Kidney (tissue), 14 donors: ENCODE data around the gene ZWILCH. TPM values are rescaled to one million over a fixed set of nuclear protein-coding genes. Genes with fewer than 3 reads are reported as not detected.
"Not testable (repeated sequence)": the region's sequence is repeated elsewhere in the genome, so short reads cannot be mapped to it uniquely, and the experiment has no call there.

Experiments
- DNase-seq, 5 donors: peaks; one replicate each; pipeline ENCODE4 v3.0.0-alpha.2; 2013 to 2020
- FAIRE-seq: peaks from 2 replicates; lab custom pipeline; 2012; peaks lifted over from hg19 to GRCh38; lab: Jason Lieb, UNC
- H3K27ac ChIP-seq, 2 donors: one replicate each; pipeline ENCODE4 v1.7.0; 2013; ENCODE audit warnings: low read depth in 2 of 2, low read length in 2 of 2, inconsistent platforms in 1 of 2
- H3K27me3 ChIP-seq: one replicate; pipeline ENCODE4 v1.7.1; 2013; ENCODE audit warnings: low read length, inconsistent platforms; ENCODE audit not compliant: control insufficient read depth, insufficient read depth
- H3K36me3 ChIP-seq, 3 donors: one replicate each; pipeline versions ENCODE4 v1.7.0 to v1.7.1; 2013; ENCODE audit warnings: low read length in 3 of 3, control low read depth in 1 of 3, inconsistent platforms in 1 of 3; ENCODE audit not compliant: insufficient read depth in 3 of 3, control insufficient read depth in 2 of 3
- H3K4me1 ChIP-seq, 3 donors: one replicate each; pipeline versions ENCODE4 v1.7.0 to v1.7.1; 2013; ENCODE audit warnings: low read length in 3 of 3, inconsistent platforms in 1 of 3, low read depth in 1 of 3; ENCODE audit not compliant: control insufficient read depth in 2 of 3, insufficient read depth in 2 of 3
- H3K4me3 ChIP-seq, 3 donors: one replicate each; pipeline versions ENCODE4 v1.7.0 to v1.8.1; 2013; ENCODE audit warnings: low read length in 3 of 3, control low read depth in 1 of 3, inconsistent platforms in 1 of 3
- H3K9ac ChIP-seq, 3 donors: one replicate each; pipeline versions ENCODE4 v1.7.0 to v1.7.1; 2013; ENCODE audit warnings: low read length in 3 of 3, control low read depth in 1 of 3, inconsistent platforms in 1 of 3
- H3K9me3 ChIP-seq, 3 donors: one replicate each; pipeline versions ENCODE4 v1.7.0 to v1.7.1; 2013; ENCODE audit warnings: low read length in 3 of 3, control low read depth in 1 of 3, inconsistent platforms in 1 of 3; ENCODE audit not compliant: control insufficient read depth in 2 of 3, insufficient read depth in 1 of 3
- CTCF ChIP-seq: IDR thresholded peaks from 3 replicates; pipeline ENCODE4 v1.5.1; 2012; ENCODE audit warnings: mild to moderate bottlenecking, moderate library complexity, borderline replicate concordance; ENCODE audit not compliant: insufficient read depth; ENCODE audit errors: extremely low read depth
- intact Hi-C: fragments of 100-400 bp; cut with DNase I; formaldehyde crosslinking; loops from one replicate; pipeline ENCODE4 v1.11.1; 2022
- polyA plus RNA-seq: library from polyadenylated mRNA; stranded (reverse); fragments of 350-450 nt; fragmentation: Illumina TruSeq; extraction: RNeasy Lipid Tissue Mini Kit (QIAGEN cat#74804); gene quantifications from one replicate; pipeline ENCODE4 v1.2.3, GENCODE V29; 2014; ENCODE audit warnings: low read depth, low replicate concordance; ENCODE audit not compliant: insufficient read depth
- total RNA-seq: library from RNA; stranded (reverse); fragmentation: NEBNext Ultra II Directional; extraction: Animal tissue kit (Norgen Biotek cat#: 25700); gene quantifications from one replicate; pipeline ENCODE4 v1.2.1, GENCODE V29; 2021
- donor health status: control.
- donor health status: control.
- donor health status: control.
- donor health status: control.
- donor health status: control.
- donor health status: DM: yes; HTN: yes; CAD: no.
- donor health status: Normal renal cell carcinoma (clear cell type).

The ZWILCH gene
- total and polyA plus RNA-seq, 2 donors from 2014 or later, result 3.0 to 9.0 TPM

GRCh38 chr15:66461917-66462316 is 43.2 kb upstream of the ZWILCH start:
- no peaks in the 10 kb centered on the region for H3K27me3 ChIP-seq
- H3K9ac ChIP-seq, result no peak overlapping the region
- no peak for TF ChIP-seq CTCF
- DNase-seq, result no peak
- H3K36me3 ChIP-seq, result no peaks in the 10 kb centered on the region
- H3K4me1 ChIP-seq, result no peaks in the 10 kb centered on the region
- no peak overlapping the region for H3K4me3 ChIP-seq
- FAIRE-seq, result no peak
- intact Hi-C loops, result no loop called here
- no peaks in the 10 kb centered on the region for H3K9me3 ChIP-seq
- H3K27ac ChIP-seq, result no peak overlapping the region

GRCh38 chr15:66462627-66463026 is 42.5 kb upstream of the ZWILCH start:
- no peak overlapping the region for H3K4me3 ChIP-seq
- FAIRE-seq (no peak), DNase-seq (no peak)
- no peak overlapping the region for H3K27ac ChIP-seq
- no peak overlapping the region for H3K9ac ChIP-seq
- H3K36me3 ChIP-seq, result no peaks in the 10 kb centered on the region
- H3K9me3 ChIP-seq, result no peaks in the 10 kb centered on the region
- intact Hi-C loops, result no loop called here
- H3K27me3 ChIP-seq, result no peaks in the 10 kb centered on the region
- no peaks in the 10 kb centered on the region for H3K4me1 ChIP-seq
- TF ChIP-seq CTCF, result no peak

- DNase-seq, H3K9ac ChIP-seq, H3K36me3 ChIP-seq, H3K27me3 ChIP-seq, H3K9me3 ChIP-seq, H3K27ac ChIP-seq, FAIRE-seq, H3K4me1 ChIP-seq, H3K4me3 ChIP-seq, intact Hi-C loops: not testable (repeated sequence)
These were observed 39.8 kb upstream of the ZWILCH start for GRCh38 chr15:66465294-66465693.

- H3K4me1 ChIP-seq, H3K27me3 ChIP-seq, H3K36me3 ChIP-seq, DNase-seq, H3K27ac ChIP-seq, H3K9ac ChIP-seq, FAIRE-seq, H3K4me3 ChIP-seq, intact Hi-C loops, H3K9me3 ChIP-seq: not testable (repeated sequence)
These were observed 37.7 kb upstream of the ZWILCH start for GRCh38 chr15:66467162-66468040.

- H3K9ac ChIP-seq, H3K27ac ChIP-seq, H3K9me3 ChIP-seq, H3K27me3 ChIP-seq, H3K4me3 ChIP-seq, H3K36me3 ChIP-seq, H3K4me1 ChIP-seq, DNase-seq, intact Hi-C loops, FAIRE-seq: not testable (repeated sequence)
These were observed 34.3 kb upstream of the ZWILCH start for GRCh38 chr15:66470825-66471224.
